Vagina (tissue), 2 donors: ENCODE measurements around the gene CCDC167. TPM values are rescaled to one million over a fixed set of nuclear protein-coding genes. Genes with fewer than 3 reads are reported as not detected.

ENCODE experiments used
- DNase-seq, 2 donors: peaks; one replicate each; pipeline ENCODE4 v3.0.0-alpha.2; 2017; ENCODE audit errors: extremely low spot score in 2 of 2
- H3K27ac ChIP-seq: fragments of 200-600 bp; sonication (generic); one replicate; pipeline ENCODE4 v1.5.1; 2019
- H3K27me3 ChIP-seq: fragments of 200-600 bp; sonication (generic); one replicate; pipeline ENCODE4 v1.5.1; 2019
- H3K36me3 ChIP-seq, 2 donors: fragments of 200-600 bp; sonication (generic); one replicate each; pipeline ENCODE4 v1.5.1; 2017 to 2019
- H3K4me1 ChIP-seq: fragments of 200-600 bp; sonication (generic); one replicate; pipeline ENCODE4 v1.5.1; 2019
- H3K4me3 ChIP-seq, 2 donors: fragments of 200-600 bp; sonication (generic); 1 replicate in 1 of 2; 2 replicates in 1 of 2; pipeline ENCODE4 v1.5.1; 2016 to 2019
- H3K9me3 ChIP-seq: fragments of 200-600 bp; sonication (generic); one replicate; pipeline ENCODE4 v1.5.1; 2019
- CTCF ChIP-seq, 3 experiments: fragments of 450-650 bp in 2 of 3; fragments of 200-600 bp in 1 of 3; sonication (generic) in 1 of 3; IDR thresholded peaks; one replicate each; pipeline ENCODE4 v1.5.1; 2017 to 2019; ENCODE audit warnings: antibody characterized with exemption in 3 of 3, mild to moderate bottlenecking in 2 of 3, moderate library complexity in 2 of 3
- POLR2A ChIP-seq, 2 donors: fragments of 450-650 bp; IDR thresholded peaks; one replicate each; pipeline ENCODE4 v1.6.1; 2017; ENCODE audit warnings: antibody characterized with exemption in 2 of 2, mild to moderate bottlenecking in 2 of 2, moderate library complexity in 2 of 2
- POLR2AphosphoS5 ChIP-seq, 2 donors: sonication (generic); formaldehyde crosslinking; IDR thresholded peaks; one replicate each; pipeline ENCODE4 v1.9.0; 2017; ENCODE audit warnings: antibody characterized with exemption in 2 of 2, mild to moderate bottlenecking in 2 of 2, low read depth in 1 of 2; ENCODE audit not compliant: insufficient read depth in 1 of 2
- intact Hi-C: fragments of 100-400 bp; cut with DNase I; formaldehyde crosslinking; loops from one replicate; pipeline ENCODE4 v1.15.1; 2023
- total RNA-seq: library from RNA; depleted of rRNA; stranded (reverse); fragments of >200 nt; gene quantifications from one replicate; pipeline ENCODE4 v1.2.3, GENCODE V29; 2016

The CCDC167 gene
- total RNA-seq, 1 donor from 2014 or later = 34.6 TPM

- intact Hi-C loops = no loop called here
- Histone ChIP-seq H3K27ac (no peak overlapping the region), H3K27me3 (no peaks in the 10 kb centered on the region), H3K9me3 (no peaks in the 10 kb centered on the region), H3K36me3 (no peaks in the 10 kb centered on the region), H3K4me1 (peaks cover 21% of the 10 kb centered on the region), H3K4me3 (no peak overlapping the region)
- no peak for DNase-seq
- TF ChIP-seq POLR2A (IDR thresholded peaks at IDR 0.05) = no peak
- TF ChIP-seq POLR2AphosphoS5 (IDR thresholded peaks at IDR 0.05; ENCODE audit: insufficient read depth in 1 of 2, low read depth in 1 of 2) = no peak
- TF ChIP-seq CTCF (IDR thresholded peaks at IDR 0.05) = no peak
Observed at GRCh38 chr6:37515712-37516075, 16.0 kb upstream of the CCDC167 start.

DNA sequence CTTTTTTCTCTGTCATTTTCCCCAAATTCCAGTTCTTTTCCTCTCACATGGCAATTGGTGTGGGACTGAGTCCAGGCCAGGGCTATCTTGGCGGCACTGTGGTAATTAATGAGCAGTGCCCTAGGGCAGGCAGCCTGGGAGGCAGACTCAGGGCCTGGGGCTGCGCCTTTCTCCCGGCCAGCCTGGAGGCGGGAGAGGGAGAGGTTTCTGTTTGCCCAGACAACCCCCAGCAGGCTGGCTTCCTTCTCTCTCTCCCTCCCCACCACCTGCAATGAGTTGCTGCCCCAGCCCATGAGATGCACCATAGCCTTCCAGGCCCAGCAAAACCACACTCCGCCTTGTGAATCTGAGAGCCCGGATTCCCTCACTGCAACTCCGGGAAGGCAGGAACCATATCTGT, 15.1 kb upstream of the CCDC167 start:
- Histone ChIP-seq H3K9me3 (no peaks in the 10 kb centered on the region), H3K36me3 (no peaks in the 10 kb centered on the region), H3K4me3 (no peak overlapping the region), H3K27ac (no peak overlapping the region), H3K4me1 (peaks cover 21% of the 10 kb centered on the region), H3K27me3 (no peaks in the 10 kb centered on the region)
- DNase-seq = no peak
- no peak for TF ChIP-seq POLR2A (IDR thresholded peaks at IDR 0.05)
- no peak for TF ChIP-seq CTCF (IDR thresholded peaks at IDR 0.05)
- intact Hi-C loops = no loop called here

DNA sequence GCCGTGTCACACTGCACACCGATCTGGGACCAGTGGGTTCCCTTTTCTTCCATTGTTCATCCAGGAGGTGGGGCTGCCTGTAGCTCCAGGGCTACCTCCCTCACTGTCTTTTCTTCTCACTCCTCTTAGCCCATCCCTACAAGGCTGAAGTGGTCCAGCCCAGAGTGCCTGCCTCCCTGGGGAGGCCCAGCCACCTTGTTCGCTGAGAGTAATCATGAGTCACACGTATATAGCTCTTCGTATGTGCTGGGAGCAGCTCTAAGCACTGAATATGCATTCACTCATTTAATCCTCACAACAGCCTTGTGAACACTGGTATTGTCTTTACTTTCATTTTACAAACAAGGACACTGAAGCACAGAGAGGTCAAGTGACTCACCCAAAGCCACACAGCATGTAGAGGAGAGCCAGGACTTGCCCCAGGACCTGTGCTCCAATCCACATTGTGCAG, 14.7 kb upstream of the CCDC167 start:
- DNase-seq = no peak
- H3K27ac ChIP-seq = no peak overlapping the region
- no peaks in the 10 kb centered on the region for H3K9me3 ChIP-seq
- no peak overlapping the region for H3K4me3 ChIP-seq
- intact Hi-C loops = no loop called here
- H3K36me3 ChIP-seq = no peaks in the 10 kb centered on the region
- peaks cover 21% of the 10 kb centered on the region for H3K4me1 ChIP-seq
- no peak for TF ChIP-seq POLR2A (IDR thresholded peaks at IDR 0.05)
- no peaks in the 10 kb centered on the region for H3K27me3 ChIP-seq

DNA sequence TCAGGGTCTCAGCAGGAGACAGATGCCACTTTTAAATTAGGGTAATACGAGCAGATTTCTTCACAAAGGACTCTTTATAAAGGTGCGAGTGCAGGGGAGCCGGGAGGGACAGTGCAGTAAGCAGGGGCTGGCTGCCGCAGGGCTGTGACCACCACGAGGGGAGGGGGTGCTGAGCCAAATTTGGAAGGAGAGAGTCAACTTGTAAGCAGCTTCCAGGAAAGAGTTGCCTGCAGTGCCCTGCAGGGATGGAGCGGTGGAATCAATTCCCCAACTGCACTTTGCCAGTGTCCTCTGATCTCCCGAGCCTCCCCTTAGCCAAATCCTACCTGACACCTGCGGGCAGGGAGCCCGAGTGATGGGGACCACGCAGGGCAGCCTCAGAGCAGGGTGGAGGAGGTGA, 13.9 kb upstream of the CCDC167 start:
- Histone ChIP-seq H3K4me3 (no peak overlapping the region), H3K27ac (no peak overlapping the region), H3K4me1 (peaks cover 21% of the 10 kb centered on the region), H3K36me3 (no peaks in the 10 kb centered on the region), H3K9me3 (no peaks in the 10 kb centered on the region), H3K27me3 (no peaks in the 10 kb centered on the region)
- intact Hi-C loops = no loop called here
- DNase-seq = no peak
- TF ChIP-seq POLR2AphosphoS5 (IDR thresholded peaks at IDR 0.05; ENCODE audit: insufficient read depth in 1 of 2, low read depth in 1 of 2) (no peak), POLR2A (IDR thresholded peaks at IDR 0.05) (no peak), CTCF (IDR thresholded peaks at IDR 0.05) (no peak)

GRCh38 chr6:37513155-37513554, 13.5 kb upstream of the CCDC167 start:
- Histone ChIP-seq H3K27me3 (no peaks in the 10 kb centered on the region), H3K36me3 (no peaks in the 10 kb centered on the region), H3K9me3 (no peaks in the 10 kb centered on the region), H3K4me1 (peaks cover 21% of the 10 kb centered on the region), H3K27ac (no peak overlapping the region), H3K4me3 (no peak overlapping the region)
- DNase-seq = no peak
- TF ChIP-seq CTCF (IDR thresholded peaks at IDR 0.05) (no peak), POLR2AphosphoS5 (IDR thresholded peaks at IDR 0.05; ENCODE audit: insufficient read depth in 1 of 2, low read depth in 1 of 2) (no peak), POLR2A (IDR thresholded peaks at IDR 0.05) (no peak)
- intact Hi-C loops = no loop called here
